ENCODE data around the gene CHD2.

DNA sequence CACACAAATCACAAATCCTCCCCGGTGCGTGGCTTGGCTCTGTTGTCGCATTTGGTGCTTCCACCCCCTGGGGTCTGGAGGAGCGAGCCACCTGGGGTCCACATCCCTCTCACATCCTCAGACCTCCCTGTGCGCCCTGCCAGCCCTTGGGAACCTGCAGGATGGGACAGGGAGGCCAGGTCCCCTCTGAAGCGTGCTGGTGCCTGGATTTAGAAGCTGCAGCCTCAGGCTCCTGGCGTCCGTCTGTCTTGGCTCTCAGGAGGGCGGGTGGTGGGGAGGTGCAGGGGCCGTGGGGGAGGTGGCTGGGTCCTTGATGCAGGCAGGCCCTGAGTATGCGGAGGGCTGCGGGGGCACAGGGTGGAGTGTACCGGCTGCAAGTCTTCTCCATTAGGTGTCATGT is 150.5 kb downstream of the CHD2 start:
- TF ChIP-seq CTCF (IDR thresholded peaks at IDR 0.05) (no peak), POLR2A (IDR thresholded peaks at IDR 0.05) (no peak)
